GM21825 (cell line): ENCODE data around the gene VARS2.

Experiments used
- ATAC-seq: cut with Tn5 transposase; IDR thresholded peaks from one replicate; pipeline ENCODE4 v1.9.1; 2021; ENCODE audit warnings: mild to moderate bottlenecking, moderate library complexity; ENCODE audit not compliant: unreplicated experiment

The VARS2 gene

DNA sequence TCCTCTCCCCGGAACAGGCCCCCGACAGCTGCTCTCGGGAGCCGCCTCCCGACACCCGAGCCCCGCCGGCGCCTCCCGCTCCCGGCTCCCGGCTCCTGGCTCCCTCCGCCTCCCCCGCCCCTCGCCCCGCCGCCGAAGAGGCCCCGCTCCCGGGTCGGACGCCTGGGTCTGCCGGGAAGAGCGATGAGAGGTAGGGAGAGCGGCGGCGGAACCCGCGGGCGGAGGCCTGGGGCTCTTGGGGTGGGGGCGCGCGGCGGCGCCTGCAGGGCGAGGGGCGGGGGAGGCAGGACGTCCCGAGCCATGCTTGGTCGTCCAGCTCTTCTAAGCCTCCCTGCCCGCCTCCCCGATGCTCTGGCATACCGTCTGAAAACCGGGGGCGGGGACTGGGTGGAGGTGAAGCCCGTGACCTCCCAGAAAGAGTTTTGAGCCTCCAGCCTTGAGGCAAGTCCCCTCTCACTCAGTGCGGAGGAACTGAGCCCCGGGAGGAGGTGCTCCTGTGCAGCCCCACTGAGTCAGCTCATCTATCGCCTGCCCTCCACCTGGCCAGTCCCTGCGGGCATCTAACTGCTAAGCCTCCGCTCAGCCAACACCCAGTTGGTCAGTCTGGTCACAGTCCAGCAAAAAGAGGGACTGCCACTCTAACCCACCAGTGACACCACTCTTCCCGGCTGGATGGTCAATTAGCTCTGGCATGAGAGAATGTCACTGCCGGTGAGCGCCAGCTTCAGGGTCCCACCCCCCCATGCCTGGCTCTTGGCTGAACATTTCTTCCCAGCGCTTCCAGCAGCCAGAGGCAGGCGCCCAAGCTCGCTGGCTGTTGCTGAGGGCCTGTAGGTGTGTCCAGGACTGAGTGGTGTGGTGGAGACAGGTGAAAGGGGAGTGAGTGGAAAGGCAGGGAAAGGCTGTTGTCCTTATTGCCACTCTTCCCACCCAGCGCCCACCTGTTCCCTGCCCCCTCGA is 29.2 kb upstream of the VARS2 start:
- ATAC-seq: no peak

- ATAC-seq: no peak
These were observed 28.5 kb upstream of the VARS2 start for GRCh38 chr6:30885481-30885998.

DNA sequence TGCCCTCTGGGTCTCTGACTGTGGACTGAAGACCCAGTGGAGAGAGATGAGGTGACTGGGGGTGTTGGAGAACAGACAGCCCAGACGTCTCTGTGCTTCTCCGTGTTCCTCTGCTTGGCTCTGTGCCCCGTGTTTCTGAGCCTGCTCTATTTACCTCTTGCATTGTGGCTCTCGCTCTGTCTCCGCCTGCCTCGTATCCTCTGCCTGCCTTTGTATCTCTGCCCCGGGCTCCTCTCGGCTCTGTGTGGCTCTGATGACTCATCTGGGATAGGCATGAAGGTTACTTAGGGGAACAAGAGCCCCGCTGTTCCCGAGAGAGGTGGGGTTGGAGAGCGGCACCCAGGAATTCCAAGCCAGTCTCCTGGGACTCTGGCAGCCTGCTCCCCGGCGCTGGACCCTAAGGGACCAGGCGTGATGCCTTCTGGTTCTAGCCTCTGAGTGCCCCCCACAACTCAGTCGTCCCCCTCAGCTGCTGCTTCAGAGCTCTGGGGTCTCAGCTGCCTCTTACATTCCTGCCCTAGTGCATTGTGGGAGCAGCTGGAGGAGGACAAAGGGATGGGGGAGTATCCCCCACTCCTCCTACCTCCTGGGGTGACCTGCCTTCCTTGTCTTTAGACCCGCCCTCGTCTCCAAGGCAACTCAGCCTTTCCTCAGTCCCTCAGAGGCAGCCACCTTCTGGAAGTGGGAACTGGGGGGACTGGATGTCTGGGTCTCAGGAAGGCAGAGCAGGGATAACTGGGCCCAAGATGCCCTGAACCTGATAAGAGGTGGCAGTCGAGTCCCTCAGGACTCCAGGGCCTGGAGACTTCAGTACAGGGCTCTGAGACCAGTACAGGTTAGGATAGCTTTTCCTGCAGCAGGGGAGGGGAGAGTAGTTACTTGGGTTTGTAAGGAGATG is 27.8 kb upstream of the VARS2 start:
- ATAC-seq: no peak

DNA sequence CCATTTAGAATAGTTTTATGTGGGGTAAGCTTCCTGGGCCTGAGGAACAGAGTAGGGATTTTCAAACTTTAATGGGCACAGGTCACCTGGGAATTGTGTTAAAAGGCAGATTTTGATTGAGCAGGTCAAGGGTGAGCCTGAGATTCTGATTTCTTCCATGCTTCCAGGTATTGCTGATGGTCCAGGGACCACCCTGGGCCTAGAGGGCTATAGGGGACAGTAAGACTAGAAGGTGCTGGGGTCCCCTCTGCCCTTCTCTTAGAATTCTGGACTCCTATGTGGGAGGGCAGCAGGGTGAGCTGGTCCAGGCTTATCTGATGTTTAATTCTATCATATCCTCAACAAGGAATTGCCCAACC is 27.2 kb upstream of the VARS2 start:
- ATAC-seq: no peak

- no peak for ATAC-seq
These were observed 25.9 kb upstream of the VARS2 start for GRCh38 chr6:30887901-30888815.

GRCh38 chr6:30888816-30889495 is 25.1 kb upstream of the VARS2 start:
- no peak for ATAC-seq

GRCh38 chr6:30889496-30889885 is 24.5 kb upstream of the VARS2 start:
- no peak for ATAC-seq

DNA sequence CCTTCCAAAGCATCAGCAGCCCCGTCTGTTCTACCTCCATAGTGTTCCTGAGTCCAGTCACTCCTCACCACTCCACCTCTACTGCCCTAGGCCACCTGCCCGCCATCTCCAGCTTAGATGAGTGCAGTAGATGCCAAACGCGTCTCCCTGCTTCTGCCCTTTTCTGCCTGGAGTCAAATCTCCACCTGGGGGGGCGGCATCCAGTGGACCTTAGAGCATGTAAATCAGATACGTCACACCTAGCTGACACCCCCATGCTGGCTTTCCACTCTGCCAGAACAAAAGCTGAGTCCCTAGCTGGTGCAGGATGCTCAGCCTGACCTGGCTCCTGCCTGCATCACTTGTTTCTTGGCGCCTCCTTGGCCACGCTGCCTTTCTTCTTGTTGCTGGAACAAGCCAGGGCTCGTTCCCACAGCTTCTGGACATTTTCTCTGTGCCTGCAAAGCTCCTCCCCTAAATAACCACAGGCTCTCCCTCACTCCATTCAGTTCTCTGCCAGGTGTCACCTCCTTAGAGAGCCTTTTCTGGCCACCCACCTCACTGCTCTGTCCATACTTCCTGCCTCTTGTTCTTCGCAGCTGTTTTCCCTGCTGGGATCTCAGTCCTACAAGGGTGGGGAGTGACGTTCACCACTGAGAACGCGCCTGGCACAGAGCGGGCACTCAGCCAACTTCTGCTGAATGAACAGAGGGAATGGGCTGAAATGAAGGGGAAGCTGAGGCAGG is 24.0 kb upstream of the VARS2 start:
- no peak for ATAC-seq

DNA sequence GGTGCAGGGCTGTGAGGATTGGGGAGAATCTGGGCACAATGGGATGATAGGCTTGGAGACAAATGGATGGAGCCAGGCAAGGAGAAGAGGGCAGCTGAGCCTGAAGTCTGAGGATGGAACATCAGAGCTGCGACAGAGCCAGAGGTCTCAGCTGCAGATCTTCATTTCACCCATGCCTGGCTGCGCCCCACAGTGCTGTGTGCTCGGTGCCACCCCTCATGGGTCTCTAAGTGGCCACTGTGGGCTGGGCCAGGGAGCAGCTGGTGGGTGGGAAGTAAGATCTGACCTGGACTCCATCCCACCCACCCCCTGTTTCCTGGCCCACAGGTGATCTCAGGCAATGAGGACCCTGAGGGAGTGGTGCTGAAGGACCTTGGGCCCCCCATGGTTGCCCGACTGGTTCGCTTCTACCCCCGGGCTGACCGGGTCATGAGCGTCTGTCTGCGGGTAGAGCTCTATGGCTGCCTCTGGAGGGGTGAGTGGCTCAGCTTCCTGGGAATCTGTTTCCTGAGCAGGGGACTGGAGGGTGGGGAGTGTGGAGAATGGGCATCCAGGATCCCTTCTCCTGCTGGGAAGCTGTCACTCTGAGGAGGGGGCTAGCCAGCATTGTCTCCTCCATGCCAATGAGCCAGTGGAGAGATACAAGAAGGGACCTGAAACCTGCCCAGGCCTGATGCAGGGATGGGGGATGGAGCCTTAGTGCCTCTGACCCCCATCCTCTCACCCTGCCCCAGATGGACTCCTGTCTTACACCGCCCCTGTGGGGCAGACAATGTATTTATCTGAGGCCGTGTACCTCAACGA is 23.2 kb upstream of the VARS2 start:
- no peak for ATAC-seq

DNA sequence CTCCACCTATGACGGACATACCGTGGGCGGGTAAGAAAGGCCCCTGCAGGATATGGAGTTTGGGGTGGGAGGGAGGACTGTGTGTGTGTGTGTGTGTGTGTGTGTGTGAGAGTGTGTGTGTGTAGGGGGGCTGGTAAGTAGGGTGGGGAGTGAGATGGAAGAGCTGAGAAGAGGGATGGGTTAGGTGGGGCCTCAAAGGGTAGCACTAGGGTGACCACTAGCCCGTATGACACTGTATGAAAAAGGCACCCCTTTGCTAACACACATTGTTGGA is 22.7 kb upstream of the VARS2 start:
- ATAC-seq: no peak

GRCh38 chr6:30891816-30892538 is 22.1 kb upstream of the VARS2 start:
- ATAC-seq: no peak

- ATAC-seq: no peak
These were observed 20.9 kb upstream of the VARS2 start for GRCh38 chr6:30893001-30893591.

GRCh38 chr6:30893666-30894065 is 20.4 kb upstream of the VARS2 start:
- ATAC-seq: no peak

- ATAC-seq: no peak
These were observed 19.7 kb upstream of the VARS2 start for GRCh38 chr6:30894381-30894780.

DNA sequence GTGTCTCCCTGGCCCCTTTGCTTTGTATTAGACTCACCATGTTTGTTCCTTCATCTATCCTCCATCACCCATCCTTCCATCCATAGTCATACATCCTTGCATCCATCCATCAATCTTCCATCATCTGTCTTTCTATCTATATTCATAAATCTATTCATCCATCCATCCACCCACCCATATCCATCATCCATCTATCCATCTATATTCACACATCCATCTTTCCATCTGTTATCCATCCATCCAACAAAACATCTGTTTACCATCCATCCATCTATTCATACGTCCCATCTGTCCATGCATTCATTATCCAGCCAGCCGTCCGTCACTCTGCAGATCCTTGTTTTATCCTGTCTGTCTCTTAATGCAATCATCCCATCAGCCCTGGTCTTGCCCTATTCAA is 19.1 kb upstream of the VARS2 start:
- no peak for ATAC-seq

GRCh38 chr6:30895343-30895742 is 18.7 kb upstream of the VARS2 start:
- no peak for ATAC-seq

DNA sequence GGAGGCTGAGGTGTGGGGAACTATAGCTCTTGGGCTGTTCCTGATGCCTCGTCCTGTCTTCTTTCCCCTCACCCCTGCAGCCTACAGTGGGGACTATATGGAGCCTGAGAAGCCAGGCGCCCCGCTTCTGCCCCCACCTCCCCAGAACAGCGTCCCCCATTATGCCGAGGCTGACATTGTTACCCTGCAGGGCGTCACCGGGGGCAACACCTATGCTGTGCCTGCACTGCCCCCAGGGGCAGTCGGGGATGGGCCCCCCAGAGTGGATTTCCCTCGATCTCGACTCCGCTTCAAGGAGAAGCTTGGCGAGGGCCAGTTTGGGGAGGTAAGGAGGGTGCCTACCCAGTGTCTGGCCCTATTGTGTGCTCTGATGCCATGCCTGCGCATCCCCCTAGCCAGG is 17.5 kb upstream of the VARS2 start:
- no peak for ATAC-seq

- no peak for ATAC-seq
These were observed 16.2 kb upstream of the VARS2 start for GRCh38 chr6:30897882-30898281.
